H1 (cell line): ENCODE results near the gene TRIM28. TPM values are rescaled to one million over a fixed set of nuclear protein-coding genes. Genes with fewer than 3 reads are reported as not detected.

Experiments
- CTCF ChIA-PET: fragments of 300-600 bp; sonication (Branson Sonifier 250); formaldehyde crosslinking; loops from one replicate; lab custom pipeline; 2021; ENCODE audit not compliant: partially characterized antibody; lab: Charles Lee
- POLR2A ChIA-PET: fragments of 300-600 bp; sonication (Branson Sonifier 250); formaldehyde crosslinking; loops from one replicate; lab custom pipeline; 2021; ENCODE audit warnings: inconsistent platforms; ENCODE audit not compliant: partially characterized antibody; lab: Charles Lee
- DNase-seq, 2 experiments: peaks; one replicate each; pipeline versions ENCODE4 v3.0.0 to v3.0.0-alpha.2; 2010 to 2022; ENCODE audit warnings: low spot score in 2 of 2, low read depth in 1 of 2, mixed read lengths in 1 of 2
- FAIRE-seq: peaks from 2 replicates; lab custom pipeline; 2011; peaks lifted over from hg19 to GRCh38; lab: Jason Lieb, UNC
- H2AFZ ChIP-seq: 2 replicates; pipeline ENCODE4 v1.8.1; 2012; ENCODE audit warnings: low read length, inconsistent platforms
- H2AK5ac ChIP-seq: 2 replicates; pipeline ENCODE4 v1.6.1; 2013; ENCODE audit warnings: low read depth, low read length
- H2BK120ac ChIP-seq: replicated peaks from 2 replicates; pipeline ENCODE3; 2013; ENCODE audit warnings: low read depth, low read length, inconsistent platforms
- H2BK12ac ChIP-seq: 2 replicates; pipeline ENCODE4 v1.6.1; 2013; ENCODE audit warnings: low read depth, low read length
- H2BK15ac ChIP-seq: 2 replicates; pipeline ENCODE4 v1.6.1; 2013; ENCODE audit warnings: low read length
- H2BK20ac ChIP-seq: 2 replicates; pipeline ENCODE4 v1.6.1; 2013; ENCODE audit warnings: low read length
- H2BK5ac ChIP-seq: 2 replicates; pipeline ENCODE4 v1.6.1; 2013; ENCODE audit warnings: low read depth, low read length
- H3K14ac ChIP-seq: 2 replicates; pipeline ENCODE4 v1.6.1; 2013; ENCODE audit warnings: inconsistent platforms; ENCODE audit not compliant: insufficient read length
- H3K18ac ChIP-seq: 2 replicates; pipeline ENCODE4 v1.6.1; 2013; ENCODE audit warnings: low read length; ENCODE audit errors: extremely low read depth
- H3K23ac ChIP-seq: 2 replicates; pipeline ENCODE4 v1.6.1; 2013; ENCODE audit warnings: inconsistent platforms; ENCODE audit not compliant: insufficient read length
- H3K23me2 ChIP-seq: 2 replicates; pipeline ENCODE4 v1.6.1; 2013; ENCODE audit warnings: low read depth, low read length
- H3K27ac ChIP-seq: 2 replicates; pipeline ENCODE4 v1.6.1; 2011; ENCODE audit warnings: low read depth, low read length, inconsistent platforms
- H3K27me3 ChIP-seq, 4 experiments: replicated peaks in 1 of 4; 1 replicate in 1 of 4; 2 replicates in 3 of 4; pipeline versions ENCODE4 v1.6.1 to v1.8.1; 2011 to 2013; ENCODE audit warnings: low read length in 3 of 4, mild to moderate bottlenecking in 3 of 4, inconsistent platforms in 2 of 4, mixed read lengths in 2 of 4, moderate library complexity in 1 of 4; ENCODE audit not compliant: control insufficient read depth in 3 of 4, insufficient read depth in 3 of 4; ENCODE audit errors: extremely low read depth in 1 of 4
- H3K36me3 ChIP-seq, 4 experiments: 2 replicates each; pipeline versions ENCODE4 v1.6.1 to v1.8.1; 2011 to 2013; ENCODE audit warnings: mild to moderate bottlenecking in 4 of 4, low read length in 3 of 4, moderate library complexity in 2 of 4, control low read depth in 1 of 4, inconsistent platforms in 1 of 4; ENCODE audit not compliant: insufficient read depth in 4 of 4, control insufficient read depth in 2 of 4
- H3K4ac ChIP-seq: replicated peaks from 2 replicates; pipeline ENCODE3; 2013; ENCODE audit warnings: low read length, low read depth, mixed read lengths, inconsistent platforms; ENCODE audit not compliant: insufficient read length
- H3K4me1 ChIP-seq, 4 experiments: replicated peaks in 1 of 4; 1 replicate in 1 of 4; 2 replicates in 3 of 4; pipeline versions ENCODE4 v1.6.1 to v1.8.1; 2011 to 2013; ENCODE audit warnings: low read length in 3 of 4, inconsistent platforms in 2 of 4, mixed read lengths in 1 of 4; ENCODE audit not compliant: insufficient read depth in 4 of 4, control insufficient read depth in 3 of 4
- H3K4me2 ChIP-seq, 2 experiments: 2 replicates each; pipeline versions ENCODE4 v1.6.1 to v1.8.1; 2011 to 2013; ENCODE audit warnings: low read depth in 2 of 2, low read length in 2 of 2, control low read depth in 1 of 2, inconsistent platforms in 1 of 2, mild to moderate bottlenecking in 1 of 2; ENCODE audit not compliant: insufficient read depth in 1 of 2
- H3K4me3 ChIP-seq, 4 experiments: fragments of 200-600, 300-600 bp in 1 of 4; sonication (generic), shearing (Covaris generic), sonication (Bioruptor Twin) in 1 of 4; 2 replicates each; pipeline versions ENCODE4 v1.5.1 to v1.8.1; 2011 to 2016; ENCODE audit warnings: low read length in 4 of 4, low read depth in 3 of 4, control low read depth in 2 of 4, inconsistent platforms in 2 of 4, mild to moderate bottlenecking in 2 of 4, mixed read lengths in 1 of 4, moderate library complexity in 1 of 4; ENCODE audit not compliant: insufficient read depth in 2 of 4; ENCODE audit errors: extremely low read depth in 1 of 4
- H3K56ac ChIP-seq: replicated peaks from 2 replicates; pipeline ENCODE3; 2013; ENCODE audit warnings: low read depth, mild to moderate bottlenecking, mixed read lengths, low read length, inconsistent platforms; ENCODE audit not compliant: insufficient read length
- H3K79me1 ChIP-seq: 2 replicates; pipeline ENCODE4 v1.6.1; 2013; ENCODE audit warnings: low read depth, low read length, control low read depth
- H3K79me2 ChIP-seq, 2 experiments: 2 replicates each; pipeline versions ENCODE4 v1.6.1 to v1.8.1; 2012 to 2013; ENCODE audit warnings: low read length in 2 of 2, mild to moderate bottlenecking in 2 of 2, inconsistent platforms in 1 of 2; ENCODE audit not compliant: insufficient read depth in 2 of 2, control insufficient read depth in 1 of 2
- H3K9ac ChIP-seq, 4 experiments: replicated peaks in 1 of 4; 1 replicate in 1 of 4; 2 replicates in 3 of 4; pipeline versions ENCODE4 v1.6.1 to v1.8.1; 2011 to 2013; ENCODE audit warnings: low read depth in 3 of 4, low read length in 3 of 4, control low read depth in 2 of 4, mild to moderate bottlenecking in 2 of 4, moderate library complexity in 2 of 4, inconsistent platforms in 1 of 4; ENCODE audit errors: extremely low read depth in 1 of 4
- H3K9me3 ChIP-seq, 2 experiments: 2 replicates each; pipeline versions ENCODE4 v1.6.1 to v1.8.1; 2012 to 2013; ENCODE audit warnings: mild to moderate bottlenecking in 2 of 2, moderate library complexity in 2 of 2, control low read depth in 1 of 2, inconsistent platforms in 1 of 2, low read depth in 1 of 2, low read length in 1 of 2, mixed read lengths in 1 of 2; ENCODE audit not compliant: insufficient read depth in 2 of 2
- H4K20me1 ChIP-seq, 2 experiments: replicated peaks in 1 of 2; 2 replicates each; pipeline versions ENCODE3 to v1.8.1; 2011 to 2013; ENCODE audit warnings: inconsistent platforms in 2 of 2, low read length in 2 of 2, mild to moderate bottlenecking in 1 of 2; ENCODE audit not compliant: insufficient read depth in 2 of 2, control insufficient read depth in 1 of 2
- H4K5ac ChIP-seq: 2 replicates; pipeline ENCODE4 v1.6.1; 2013; ENCODE audit warnings: low read length, low read depth, mixed read lengths, inconsistent platforms; ENCODE audit not compliant: insufficient read length
- H4K8ac ChIP-seq: 2 replicates; pipeline ENCODE4 v1.8.0; 2013; ENCODE audit warnings: mild to moderate bottlenecking, moderate library complexity, low read length, inconsistent platforms; ENCODE audit not compliant: insufficient read depth; ENCODE audit errors: extremely low read depth
- H4K91ac ChIP-seq: replicated peaks from 2 replicates; pipeline ENCODE3; 2013; ENCODE audit warnings: low read length, mixed read lengths, inconsistent platforms; ENCODE audit not compliant: insufficient read length
- NRF1 ChIP-seq: IDR thresholded peaks from 2 replicates; pipeline ENCODE4 v1.6.1; 2011; ENCODE audit warnings: mild to moderate bottlenecking, low read depth, low read length, improper control_type of control experiment
- POLR2A ChIP-seq, 2 experiments: IDR thresholded peaks; 1 replicate in 1 of 2; 2 replicates in 1 of 2; pipeline ENCODE4 v1.6.1; 2011; ENCODE audit warnings: low read depth in 2 of 2, low read length in 2 of 2, mild to moderate bottlenecking in 2 of 2; ENCODE audit errors: control extremely low read depth in 1 of 2
- POLR2AphosphoS5 ChIP-seq: IDR thresholded peaks from 2 replicates; pipeline ENCODE4 v1.6.1; 2011; ENCODE audit warnings: low read depth, low read length
- WGBS, 2 experiments: shearing (Covaris generic) in 1 of 2; methylation state at CpG; one replicate each; pipeline versions ENCODE4 v1.1.6 to v1.1.7; 2013 to 2015; ENCODE audit warnings: low lambda C conversion rate in 2 of 2, mixed read lengths in 2 of 2, inconsistent platforms in 1 of 2, low coverage in 1 of 2, missing lambda C conversion rate in 1 of 2; ENCODE audit not compliant: insufficient replicate concordance in 2 of 2, insufficient coverage in 1 of 2, insufficient read length in 1 of 2; ENCODE audit errors: extremely low coverage in 1 of 2, missing lambda C conversion rate in 1 of 2; 5-methylcytosine and 5-hydroxymethylcytosine counted together
- polyA plus RNA-seq, 7 experiments: library from polyadenylated mRNA; depleted of rRNA in 3 of 7; stranded (reverse) in 5 of 7; unstranded in 2 of 7; fragments of >200 nt in 5 of 7; fragments of 200-250 nt in 2 of 7; gene quantifications; 1 replicate in 5 of 7; 2 replicates in 1 of 7; 4 replicates in 1 of 7; pipeline versions ENCODE4 v1.2.1 to v1.2.3, GENCODE V29; 2011 to 2013; ENCODE audit warnings: missing spikeins in 2 of 7, mixed read lengths in 2 of 7
- total RNA-seq: library from RNA; stranded (reverse); fragmentation: NEBNext Ultra II Directional; extraction: Animal tissue kit (Norgen Biotek cat#: 25700); gene quantifications from 2 replicates; pipeline ENCODE4 v1.2.1, GENCODE V29; 2021

TRIM28 gene
- total and polyA plus RNA-seq, 2 of the 8 experiments (the other 6 are each of a cell fraction or from before 2014, with no cell fraction given) = 1,433 to 1,442 TPM

GRCh38 chr19:58547323-58548312 lies 3.8 kb downstream of the TRIM28 start:
- H2BK12ac ChIP-seq = no peak overlapping the region
- no peak overlapping the region for H2AK5ac ChIP-seq
- no peak overlapping the region for H3K27ac ChIP-seq
- no peak overlapping the region for H3K23ac ChIP-seq
- H3K14ac ChIP-seq = no peak overlapping the region
- POLR2A ChIA-PET = interaction anchor here (0.9 to 13.8 kb wide), 9 partner anchors 6 to 75 kb away, joined by 3 to 650 read pairs (median 4); partner anchors contain the start of genes CHMP2A, MZF1, SLC27A5 and UBE2M
- CTCF ChIA-PET = interaction anchor here (1.2 to 3.8 kb wide), 4 partner anchors 9 to 34 kb away, joined by 4 to 26 read pairs (median 6); partner anchors contain the start of gene ZBTB45
- no peak overlapping the region for H2AFZ ChIP-seq
- H3K4ac ChIP-seq = no peak overlapping the region
- H4K91ac ChIP-seq = no peak overlapping the region
- WGBS, 2 experiments = 96% methylated on average over 18 of the region's 18 CpGs; no CpG with 5 or more reads in 1 of the 2 experiments
- no peak overlapping the region; the same call in 1 of the 2 replicates for H4K8ac ChIP-seq
- DNase-seq = no peak
- no peak overlapping the region for H3K18ac ChIP-seq
- peak; percentile 43 to 64; a peak in 2 of 3 replicates for TF ChIP-seq POLR2A (IDR thresholded peaks at IDR 0.05; ENCODE audit: control extremely low read depth in 1 of 2, low read depth in 2 of 2, low read length in 2 of 2)
- TF ChIP-seq POLR2AphosphoS5 = peak; percentile 83
- no peak for TF ChIP-seq NRF1
- peaks cover 0 to 2% (median 1%) of the 10 kb centered on the region in 4 experiments; a peak in 5 of 7 replicates for H3K27me3 ChIP-seq
- peaks cover 18% of the 10 kb centered on the region for H3K79me1 ChIP-seq
- peaks cover 13% of the 10 kb centered on the region for H3K23me2 ChIP-seq
- no peak overlapping the region for H2BK120ac ChIP-seq
- H3K79me2 ChIP-seq = peaks cover 28 to 49% of the 10 kb centered on the region in 2 experiments
- 0 out of 2 replicates have a peak overlapping the region, but pooled peaks have one; percentile 16 for H2BK5ac ChIP-seq
- no peaks in the 10 kb centered on the region for H3K9me3 ChIP-seq
- peaks cover 42 to 73% (median 59%) of the 10 kb centered on the region in 4 experiments for H3K36me3 ChIP-seq
- H2BK15ac ChIP-seq = no peak overlapping the region
- peak overlapping the region in 1 of 2 experiments; percentile 98; a peak in 2 of 4 replicates for H3K4me2 ChIP-seq
- FAIRE-seq = no peak
- no peak overlapping the region for H3K4me3 ChIP-seq
- H4K5ac ChIP-seq = no peak overlapping the region
- no peak overlapping the region for H2BK20ac ChIP-seq
- no peak overlapping the region for H3K9ac ChIP-seq
- H3K56ac ChIP-seq = no peak overlapping the region
- peaks cover 3 to 10% (median 5%) of the 10 kb centered on the region in 4 experiments; a peak in 6 of 7 replicates for H3K4me1 ChIP-seq
- H4K20me1 ChIP-seq = peaks cover 42 to 57% of the 10 kb centered on the region in 2 experiments
